Right cardiac atrium (tissue), 5 donors: ENCODE results near the gene WDR48. TPM values are rescaled to one million over a fixed set of nuclear protein-coding genes. Genes with fewer than 3 reads are reported as not detected.
A peak's percentile ranks its signal among the peaks of the same experiment; 100 is the strongest.

Source experiments
- ATAC-seq, 2 donors: fragments of 200-7000 bp; cut with Tn5 transposase; one replicate each; pipeline versions ENCODE4 v1.8.0 to v1.9.1; 2020; ENCODE audit warnings: moderate library complexity in 2 of 2, mild to moderate bottlenecking in 1 of 2
- DNase-seq, 3 donors: peaks; one replicate each; pipeline ENCODE4 v3.0.0-alpha.2; 2020
- H3K27ac ChIP-seq: one replicate; pipeline ENCODE4 v1.5.1; 2013; ENCODE audit warnings: mild to moderate bottlenecking, low read length, control low read depth, moderate library complexity
- H3K27me3 ChIP-seq: one replicate; pipeline ENCODE4 v1.6.1; 2013; ENCODE audit not compliant: control insufficient read depth, insufficient read depth
- H3K4me1 ChIP-seq: one replicate; pipeline ENCODE4 v1.6.1; 2013; ENCODE audit warnings: low read length; ENCODE audit not compliant: control insufficient read depth, insufficient read depth
- H3K4me3 ChIP-seq: one replicate; pipeline ENCODE4 v1.5.1; 2013; ENCODE audit warnings: low read length, control low read depth
- H3K9me3 ChIP-seq: one replicate; pipeline ENCODE4 v1.6.1; 2013; ENCODE audit warnings: low read length; ENCODE audit not compliant: control insufficient read depth
- WGBS: extraction: QIAGEN DNeasy Blood & Tissue Kit; methylation state at CpG from one replicate; pipeline ENCODE4 v1.1.7; 2013; 5-methylcytosine and 5-hydroxymethylcytosine counted together
- intact Hi-C, 4 donors: fragments of 100-400 bp; cut with DNase I; formaldehyde crosslinking; loops; one replicate each; pipeline versions ENCODE4 v1.11.0 to v1.14.0; 2022 to 2023
- polyA plus RNA-seq: library from polyadenylated mRNA; stranded (reverse); fragments of 200-250 nt; gene quantifications from one replicate; pipeline ENCODE4 v1.2.3, GENCODE V29; 2013
- total RNA-seq, 4 donors: library from RNA; stranded (reverse); fragmentation: NEBNext Ultra II Directional; extraction: Animal tissue kit (Norgen Biotek cat#: 25700); gene quantifications; one replicate each; pipeline ENCODE4 v1.2.1, GENCODE V29; 2021
- donor health status: healthy with polysubstance abuse.
- donor health status: DM: no; HTN: yes; CAD: no.
- donor health status: DM: no; HTN: no; CAD: no.
- donor health status: DM: no; HTN: yes; CAD: no; lungs with severe emphysema.
- donor health status: DM: yes; HTN: yes; CAD: no.

The WDR48 gene
- total and polyA plus RNA-seq, 5 donors, result 10.3 to 30.5 (median 25.5) TPM

- H3K4me3 ChIP-seq, result no peak overlapping the region
- intact Hi-C loops, result no loop called here
- 95% methylated on average over 3 of the region's 3 CpGs for WGBS
- DNase-seq, result no peak
- no peaks in the 10 kb centered on the region for H3K27me3 ChIP-seq
- no peak overlapping the region for H3K27ac ChIP-seq
- H3K4me1 ChIP-seq, result no peaks in the 10 kb centered on the region
- ATAC-seq, result no peak
- H3K9me3 ChIP-seq, result no peaks in the 10 kb centered on the region
These were observed 60.3 kb downstream of the WDR48 start for GRCh38 chr3:39112113-39112512.

GRCh38 chr3:39112535-39112934, 60.7 kb downstream of the WDR48 start:
- ATAC-seq, result no peak

GRCh38 chr3:39113291-39113690, 61.5 kb downstream of the WDR48 start:
- WGBS, result 91% methylated on average over 3 of the region's 3 CpGs
- ATAC-seq (no peak), DNase-seq (no peak)
- no peak overlapping the region for H3K27ac ChIP-seq
- no peaks in the 10 kb centered on the region for H3K9me3 ChIP-seq
- H3K4me1 ChIP-seq, result no peaks in the 10 kb centered on the region
- intact Hi-C loops, result no loop called here
- no peaks in the 10 kb centered on the region for H3K27me3 ChIP-seq
- H3K4me3 ChIP-seq, result no peak overlapping the region

More at GRCh38 chr3:39112535-39112934, 60.7 kb downstream of the WDR48 start:
- no peaks in the 10 kb centered on the region for H3K27me3 ChIP-seq
- no peak for DNase-seq
- H3K9me3 ChIP-seq, result no peaks in the 10 kb centered on the region
- intact Hi-C loops, result no loop called here
- WGBS, result 97% methylated on average over 2 of the region's 2 CpGs
- H3K27ac ChIP-seq, result no peak overlapping the region
- H3K4me1 ChIP-seq, result no peaks in the 10 kb centered on the region
- no peak overlapping the region for H3K4me3 ChIP-seq

- intact Hi-C loops, result no loop called here
- no peaks in the 10 kb centered on the region for H3K9me3 ChIP-seq
- 82% methylated on average over 5 of the region's 5 CpGs for WGBS
- no peaks in the 10 kb centered on the region for H3K27me3 ChIP-seq
- no peak overlapping the region for H3K27ac ChIP-seq
- ATAC-seq, result no peak
- H3K4me1 ChIP-seq, result no peaks in the 10 kb centered on the region
- DNase-seq, result no peak
- H3K4me3 ChIP-seq, result no peak overlapping the region
These were observed 62.6 kb downstream of the WDR48 start for GRCh38 chr3:39114456-39114855.

- DNase-seq, result no peak
- intact Hi-C loops, result no loop called here
- H3K27me3 ChIP-seq, result no peaks in the 10 kb centered on the region
- 96% methylated on average over 3 of the region's 3 CpGs for WGBS
- H3K27ac ChIP-seq, result no peak overlapping the region
- H3K9me3 ChIP-seq, result no peaks in the 10 kb centered on the region
- H3K4me1 ChIP-seq, result no peaks in the 10 kb centered on the region
- no peak for ATAC-seq
- no peak overlapping the region for H3K4me3 ChIP-seq
These were observed 64.1 kb downstream of the WDR48 start for GRCh38 chr3:39115870-39116269.

GRCh38 chr3:39118079-39118478, 66.3 kb downstream of the WDR48 start:
- H3K27me3 ChIP-seq, result no peaks in the 10 kb centered on the region
- WGBS, result 79% methylated on average over 3 of the region's 3 CpGs
- DNase-seq, result no peak
- intact Hi-C loops, result no loop called here
- no peaks in the 10 kb centered on the region for H3K4me1 ChIP-seq
- no peak overlapping the region for H3K4me3 ChIP-seq
- no peaks in the 10 kb centered on the region for H3K9me3 ChIP-seq
- ATAC-seq, result no peak
- H3K27ac ChIP-seq, result no peak overlapping the region

- ATAC-seq, result no peak
- 87% methylated on average over 5 of the region's 5 CpGs for WGBS
These were observed 67.3 kb downstream of the WDR48 start for GRCh38 chr3:39118931-39119660.

GRCh38 chr3:39121621-39122020, 69.8 kb downstream of the WDR48 start:
- Histone ChIP-seq H3K27me3 (no peaks in the 10 kb centered on the region), H3K9me3 (no peaks in the 10 kb centered on the region), H3K27ac (no peak overlapping the region), H3K4me3 (no peak overlapping the region), H3K4me1 (no peaks in the 10 kb centered on the region)
- intact Hi-C loops, result loop anchor here in 1 of 4 donors (10.0 kb wide), 1 partner anchor 63 kb away; no protein-coding TSS in a partner anchor
- ATAC-seq (no peak), DNase-seq (no peak)
- 89% methylated on average over 2 of the region's 2 CpGs for WGBS

More at GRCh38 chr3:39118931-39119660, 67.3 kb downstream of the WDR48 start:
- intact Hi-C loops, result no loop called here
- Histone ChIP-seq H3K4me3 (no peak overlapping the region), H3K9me3 (no peaks in the 10 kb centered on the region), H3K4me1 (no peaks in the 10 kb centered on the region), H3K27me3 (no peaks in the 10 kb centered on the region), H3K27ac (no peak overlapping the region)
- DNase-seq, result no peak

- Histone ChIP-seq H3K27me3 (no peaks in the 10 kb centered on the region), H3K4me1 (no peaks in the 10 kb centered on the region), H3K4me3 (no peak overlapping the region), H3K9me3 (no peaks in the 10 kb centered on the region), H3K27ac (no peak overlapping the region)
- no peak for DNase-seq
- WGBS, result 80% methylated on average over 1 of the region's 1 CpG
- intact Hi-C loops, result loop anchor here in 1 of 4 donors (10.0 kb wide), 1 partner anchor 62 kb away; no protein-coding TSS in a partner anchor
- no peak for ATAC-seq
These were observed 71.0 kb downstream of the WDR48 start for GRCh38 chr3:39122813-39123212.

GRCh38 chr3:39124876-39125840, 73.3 kb downstream of the WDR48 start:
- no peaks in the 10 kb centered on the region for H3K9me3 ChIP-seq
- no peak overlapping the region for H3K27ac ChIP-seq
- no peaks in the 10 kb centered on the region for H3K27me3 ChIP-seq
- H3K4me3 ChIP-seq, result no peak overlapping the region
- intact Hi-C loops, result loop anchor here in 2 of 4 donors (5.0 to 10.0 kb wide), 2 partner anchors 60 to 162 kb away; no protein-coding TSS in a partner anchor
- peak; percentile 30 to 42 for ATAC-seq
- WGBS, result 60% methylated on average over 5 of the region's 5 CpGs
- no peaks in the 10 kb centered on the region for H3K4me1 ChIP-seq
- DNase-seq, result no peak
